NCI-H446 (cell line): ENCODE measurements around the gene GDI2.

ENCODE experiments used
- DNase-seq, 2 experiments: peaks; one replicate each; lab custom pipeline; 2025; lab: John Stamatoyannopoulos, UW

Gene GDI2

GRCh38 chr10:5742116-5742515 lies 71.1 kb downstream of the GDI2 start:
- DNase-seq, result no peak

DNA sequence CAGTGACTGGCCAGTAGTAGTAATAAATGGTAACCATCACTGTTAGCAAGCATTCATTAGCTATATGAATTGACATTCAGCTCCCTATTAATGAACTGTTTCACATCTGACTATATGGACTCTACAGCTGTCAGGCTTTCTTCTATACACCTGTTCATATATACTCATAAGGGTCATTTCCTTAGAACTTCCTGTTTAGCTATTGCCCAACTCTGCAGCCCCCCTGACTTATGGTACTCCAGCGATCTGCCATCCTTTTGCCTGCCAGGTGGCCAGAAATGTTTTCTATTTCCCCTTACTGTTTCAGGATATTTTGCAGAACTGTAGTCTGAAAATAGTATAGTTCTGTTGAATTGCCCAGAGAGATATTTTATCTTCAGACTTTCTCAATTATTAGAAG lies 72.0 kb downstream of the GDI2 start:
- no peak for DNase-seq

- no peak for DNase-seq
Measured at GRCh38 chr10:5738427-5738826, 74.8 kb downstream of the GDI2 start.

DNA sequence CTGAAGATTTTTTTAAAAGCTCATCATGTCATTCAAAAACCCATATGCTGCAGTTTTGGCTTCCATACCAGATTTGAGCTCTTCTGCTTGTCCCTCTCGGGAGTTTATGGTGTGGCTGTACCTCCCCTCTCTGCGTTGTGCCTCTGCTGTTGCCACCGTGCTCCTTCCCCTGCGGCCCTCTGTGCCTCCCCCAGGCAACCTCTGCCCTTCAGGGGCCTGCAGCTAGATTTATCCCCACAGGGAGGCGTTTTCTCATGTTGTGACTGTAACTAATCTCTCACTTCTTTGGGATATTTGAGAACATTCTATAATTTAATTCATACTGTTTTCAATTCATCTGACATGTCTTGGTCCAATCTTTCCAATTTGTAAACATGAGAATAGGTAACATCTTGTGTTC lies 75.9 kb downstream of the GDI2 start:
- DNase-seq, result no peak

DNA sequence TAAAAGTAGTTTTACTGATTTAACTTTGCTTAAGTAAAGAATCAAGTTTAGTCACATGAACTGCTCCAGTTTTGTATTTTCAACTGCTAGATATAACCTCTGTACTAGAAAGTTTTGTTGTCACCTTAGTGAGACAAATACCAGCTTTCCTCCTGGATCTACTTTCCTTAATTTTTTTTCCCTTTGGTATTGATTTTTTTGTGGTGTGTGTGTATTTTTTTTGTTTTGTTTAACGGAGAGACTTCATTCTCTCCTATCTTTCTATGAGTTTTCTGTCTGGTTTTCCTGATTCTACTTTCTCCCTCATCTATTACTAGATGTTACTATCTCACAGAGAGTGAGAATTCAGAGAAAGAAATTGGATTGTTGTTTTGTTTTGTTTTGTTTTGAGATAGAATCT lies 76.6 kb downstream of the GDI2 start:
- no peak for DNase-seq

- no peak for DNase-seq
Measured at GRCh38 chr10:5735119-5735518, 78.1 kb downstream of the GDI2 start.

DNA sequence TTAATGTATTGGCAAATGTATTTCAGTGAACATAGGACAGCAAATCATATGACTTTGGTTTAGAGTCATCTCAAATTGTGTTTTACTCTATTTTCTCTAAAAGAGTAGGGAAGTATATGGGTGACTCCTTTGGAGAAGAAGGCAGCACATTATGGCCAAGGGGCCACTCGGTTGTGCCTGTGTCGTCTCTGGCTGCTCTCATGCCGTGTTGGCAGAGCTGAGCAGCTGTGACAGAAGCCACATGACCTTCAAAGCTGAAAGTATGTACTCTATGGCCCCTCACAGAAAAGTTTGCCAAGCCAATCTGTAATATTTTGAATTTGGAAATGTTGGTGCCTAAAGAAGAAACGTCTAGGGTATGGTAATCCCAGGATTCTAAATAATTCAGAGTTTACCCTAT lies 81.1 kb downstream of the GDI2 start:
- DNase-seq, result no peak

DNA sequence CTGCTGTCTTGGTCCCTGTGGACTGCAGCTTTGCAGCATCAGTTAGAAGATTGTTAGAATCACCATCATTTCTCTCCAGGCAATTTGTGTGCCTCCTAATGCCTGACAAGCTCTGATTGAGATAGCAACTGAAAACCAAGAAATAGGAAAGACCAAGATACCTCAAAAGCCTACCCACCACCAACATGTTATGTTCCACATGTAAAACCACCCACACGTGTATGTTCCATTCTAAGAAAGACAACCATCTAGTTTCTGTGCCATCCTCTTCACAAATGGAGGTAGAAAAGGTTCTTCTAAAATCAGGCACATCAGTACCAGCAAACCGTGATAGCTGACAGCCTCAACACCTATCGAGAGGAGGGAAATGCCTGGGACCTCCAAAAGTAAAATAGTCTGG lies 81.7 kb downstream of the GDI2 start:
- no peak for DNase-seq

GRCh38 chr10:5730766-5731165 lies 82.5 kb downstream of the GDI2 start:
- DNase-seq, result no peak

GRCh38 chr10:5723692-5724091 lies 89.5 kb downstream of the GDI2 start:
- DNase-seq, result no peak

GRCh38 chr10:5720182-5720581 lies 93.1 kb downstream of the GDI2 start:
- no peak for DNase-seq

- no peak for DNase-seq
Measured at GRCh38 chr10:5719546-5719945, 93.7 kb downstream of the GDI2 start.
